ENCODE measurements around the gene PRXL2B.

Gene PRXL2B

GRCh38 chr1:2604156-2604843, 17.7 kb downstream of the PRXL2B start:
- peaks cover 0 to 3% (median 0%) of the 10 kb centered on the region in 11 experiments; a peak in 1 of 22 replicates for H3K9me3 ChIP-seq (replicated peaks in 1 of 11)
- H4K20me1 ChIP-seq = peaks cover 0 to 21% (median 0%) of the 10 kb centered on the region in 11 experiments; a peak in 6 of 22 replicates
- peaks cover 10 to 37% (median 21%) of the 10 kb centered on the region in 11 experiments; a peak in 17 of 22 replicates for H3K27me3 ChIP-seq
- H3K4me3 ChIP-seq = no peak overlapping the region
- peaks cover 6 to 63% (median 49%) of the 10 kb centered on the region in 10 experiments; a peak in 18 of 20 replicates for H3K4me1 ChIP-seq
- no peaks in the 10 kb centered on the region for H3K36me3 ChIP-seq
- no peak for TF ChIP-seq Cebpa-rat (IDR thresholded peaks at IDR 0.05)
- H3K4me2 ChIP-seq = peak overlapping the region in 9 of 11 experiments; percentile 50 to 93 (median 81); a peak in 18 of 22 replicates
- no peak overlapping the region for H3K9ac ChIP-seq
- H3K27ac ChIP-seq = no peak overlapping the region

- Histone ChIP-seq H4K20me1 (peaks cover 0 to 26% (median 0%) of the 10 kb centered on the region in 11 experiments; a peak in 6 of 22 replicates), H3K4me2 (peak overlapping the region in 10 of 11 experiments; percentile 19 to 93 (median 80); a peak in 19 of 22 replicates), H3K4me3 (no peak overlapping the region; a peak in 1 of 20 replicates), H3K36me3 (no peaks in the 10 kb centered on the region), H3K4me1 (peaks cover 6 to 70% (median 51%) of the 10 kb centered on the region in 10 experiments; a peak in 18 of 20 replicates), H3K27ac (no peak overlapping the region), H3K9ac (0 out of 22 replicates have a peak overlapping the region, but pooled peaks of 1 of the 11 experiments have one; percentile 31), H3K9me3 (replicated peaks in 1 of 11) (no peaks in the 10 kb centered on the region), H3K27me3 (peaks cover 10 to 31% (median 18%) of the 10 kb centered on the region in 11 experiments; a peak in 17 of 22 replicates)
- TF ChIP-seq Cebpa-rat (IDR thresholded peaks at IDR 0.05) = no peak
Observed at GRCh38 chr1:2604844-2605508, 18.4 kb downstream of the PRXL2B start.

GRCh38 chr1:2605509-2606395, 19.2 kb downstream of the PRXL2B start:
- no peak for TF ChIP-seq Cebpa-rat (IDR thresholded peaks at IDR 0.05)
- H3K36me3 ChIP-seq = no peaks in the 10 kb centered on the region
- no peak overlapping the region; a peak in 1 of 22 replicates for H3K27ac ChIP-seq
- H4K20me1 ChIP-seq = peaks cover 0 to 26% (median 0%) of the 10 kb centered on the region in 11 experiments; a peak in 7 of 22 replicates
- peak overlapping the region in 10 of 11 experiments; percentile 19 to 93 (median 80); a peak in 19 of 22 replicates for H3K4me2 ChIP-seq
- peaks cover 6 to 77% (median 58%) of the 10 kb centered on the region in 10 experiments; a peak in 18 of 20 replicates for H3K4me1 ChIP-seq
- no peak overlapping the region; a peak in 1 of 20 replicates for H3K4me3 ChIP-seq
- peaks cover 10 to 24% (median 18%) of the 10 kb centered on the region in 11 experiments; a peak in 17 of 22 replicates for H3K27me3 ChIP-seq
- peak overlapping the region in 4 of 11 experiments; percentile 2 to 44 (median 28); a peak in 4 of 22 replicates for H3K9ac ChIP-seq
- H3K9me3 ChIP-seq (replicated peaks in 1 of 11) = no peaks in the 10 kb centered on the region

DNA sequence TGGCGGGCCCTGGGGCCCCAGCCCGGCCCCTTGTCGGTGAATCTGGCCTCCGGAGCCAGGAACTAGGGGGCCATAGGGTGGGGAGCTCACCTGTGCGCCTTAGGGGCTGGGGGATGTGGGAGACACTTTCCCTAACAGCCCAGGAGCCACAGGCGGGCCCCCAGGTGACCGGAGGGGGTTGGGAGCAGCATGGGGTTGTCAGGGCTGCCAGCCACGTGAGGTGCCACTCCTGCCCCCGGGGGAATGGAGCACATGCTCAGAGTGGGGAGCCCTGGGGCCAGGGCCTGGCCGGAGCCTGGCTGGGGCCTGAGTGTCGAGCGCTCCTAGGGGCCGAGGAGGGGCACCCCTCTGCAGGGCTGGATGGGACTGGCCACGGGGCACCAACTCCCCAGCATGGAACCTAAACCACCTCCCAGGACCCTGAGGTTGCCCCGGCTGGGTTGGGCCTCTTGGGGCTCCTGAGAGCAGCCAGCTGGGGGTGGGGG, 19.9 kb downstream of the PRXL2B start:
- H3K4me3 ChIP-seq = no peak overlapping the region
- H3K27ac ChIP-seq = no peak overlapping the region; a peak in 1 of 22 replicates
- H4K20me1 ChIP-seq = peaks cover 0 to 26% (median 0%) of the 10 kb centered on the region in 11 experiments; a peak in 8 of 22 replicates
- peak overlapping the region in 9 of 11 experiments; percentile 31 to 93 (median 68); a peak in 17 of 22 replicates for H3K4me2 ChIP-seq
- no peaks in the 10 kb centered on the region for H3K9me3 ChIP-seq (replicated peaks in 1 of 11)
- no peak for TF ChIP-seq Cebpa-rat (IDR thresholded peaks at IDR 0.05)
- peak overlapping the region in 4 of 11 experiments; percentile 2 to 44 (median 21); a peak in 3 of 22 replicates for H3K9ac ChIP-seq
- H3K27me3 ChIP-seq = peaks cover 10 to 20% (median 15%) of the 10 kb centered on the region in 11 experiments; a peak in 17 of 22 replicates
- H3K36me3 ChIP-seq = no peaks in the 10 kb centered on the region
- H3K4me1 ChIP-seq = peaks cover 6 to 84% (median 65%) of the 10 kb centered on the region in 10 experiments; a peak in 18 of 20 replicates

DNA sequence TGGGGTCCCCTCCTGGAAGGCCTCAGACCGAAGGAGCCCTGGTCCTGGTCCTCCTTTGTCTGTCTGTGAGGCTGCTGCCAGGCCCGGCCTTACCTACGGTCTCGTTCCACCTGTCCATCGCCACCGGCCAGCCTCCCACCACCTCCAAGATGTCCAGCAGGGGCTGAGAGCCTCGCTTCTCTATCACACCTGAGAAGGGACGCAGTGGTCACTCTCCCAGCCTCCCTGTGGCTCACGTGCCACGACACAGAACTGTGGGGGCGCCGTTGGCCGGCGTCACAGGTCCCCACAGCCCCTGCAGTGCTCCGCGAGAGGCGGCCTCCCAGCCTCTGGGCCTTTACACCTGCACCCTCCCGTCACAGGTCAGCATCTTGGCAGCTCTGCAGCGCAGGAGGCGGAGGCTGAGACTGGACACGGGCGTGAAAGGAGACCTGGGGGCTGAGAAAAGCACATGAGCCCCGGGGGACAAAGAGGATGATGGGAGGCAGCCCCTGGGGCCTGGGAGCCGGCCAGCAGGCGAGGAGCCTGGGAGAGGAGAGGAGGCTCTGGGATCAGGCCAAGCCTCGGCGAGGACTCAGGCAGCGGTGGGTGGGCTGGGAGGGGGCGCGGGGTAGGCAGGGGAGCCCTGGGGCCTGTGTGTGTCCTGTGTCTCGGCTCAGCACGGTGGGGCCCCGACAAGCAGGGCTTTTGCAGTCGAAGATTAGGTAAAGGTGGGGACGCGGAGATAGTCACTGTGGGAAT, 20.5 kb downstream of the PRXL2B start:
- peak overlapping the region in 9 of 11 experiments; percentile 31 to 93 (median 68); a peak in 16 of 22 replicates for H3K4me2 ChIP-seq
- no peak overlapping the region for H3K4me3 ChIP-seq
- no peaks in the 10 kb centered on the region for H3K36me3 ChIP-seq
- TF ChIP-seq Cebpa-rat (IDR thresholded peaks at IDR 0.05) = no peak
- no peak overlapping the region for H3K27ac ChIP-seq
- H3K9ac ChIP-seq = peak overlapping the region in 2 of 11 experiments; percentile 2 to 18; a peak in 2 of 22 replicates
- H3K9me3 ChIP-seq (replicated peaks in 1 of 11) = no peaks in the 10 kb centered on the region
- H3K4me1 ChIP-seq = peaks cover 7 to 86% (median 71%) of the 10 kb centered on the region in 10 experiments; a peak in 18 of 20 replicates
- peaks cover 7 to 15% (median 9%) of the 10 kb centered on the region in 11 experiments; a peak in 15 of 22 replicates for H3K27me3 ChIP-seq
- peaks cover 0 to 32% (median 0%) of the 10 kb centered on the region in 11 experiments; a peak in 8 of 22 replicates for H4K20me1 ChIP-seq

DNA sequence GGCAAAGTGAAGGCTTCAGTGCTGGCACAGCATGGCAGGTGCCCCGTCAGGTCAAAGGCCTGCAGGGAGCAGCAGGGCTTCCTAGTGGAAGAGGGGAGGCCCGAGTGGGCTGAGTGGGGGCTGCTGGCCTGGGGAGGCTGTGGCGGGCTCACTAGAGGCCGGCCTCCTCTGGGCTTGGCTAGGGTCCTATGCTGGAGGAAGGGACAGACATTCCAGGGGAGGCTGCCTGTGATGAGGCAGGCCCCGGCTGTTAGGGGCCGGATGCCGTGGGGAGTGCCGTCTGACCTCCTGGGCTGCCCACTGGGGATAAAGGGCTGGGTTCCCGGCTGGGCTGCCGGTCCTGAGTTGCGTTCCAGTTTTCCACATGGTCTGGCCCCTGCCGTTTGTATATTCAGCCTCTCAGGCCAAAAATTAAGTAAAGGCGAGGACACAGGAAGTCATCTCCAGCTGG, 21.1 kb downstream of the PRXL2B start:
- H4K20me1 ChIP-seq = peaks cover 0 to 34% (median 0%) of the 10 kb centered on the region in 11 experiments; a peak in 8 of 22 replicates
- peaks cover 7 to 86% (median 73%) of the 10 kb centered on the region in 10 experiments; a peak in 18 of 20 replicates for H3K4me1 ChIP-seq
- no peak for TF ChIP-seq Cebpa-rat (IDR thresholded peaks at IDR 0.05)
- H3K27me3 ChIP-seq = peaks cover 1 to 15% (median 4%) of the 10 kb centered on the region in 11 experiments; a peak in 8 of 22 replicates
- peak overlapping the region in 2 of 11 experiments; percentile 5 to 24; a peak in 1 of 22 replicates for H3K4me2 ChIP-seq
- H3K4me3 ChIP-seq = no peak overlapping the region
- H3K27ac ChIP-seq = no peak overlapping the region
- H3K9me3 ChIP-seq (replicated peaks in 1 of 11) = peaks cover 0 to 2% (median 0%) of the 10 kb centered on the region in 11 experiments; a peak in 1 of 22 replicates
- H3K36me3 ChIP-seq = no peaks in the 10 kb centered on the region
- H3K9ac ChIP-seq = peak overlapping the region in 1 of 11 experiments; percentile 41; a peak in 1 of 22 replicates
